ENCODE measurements around the gene PPP1R16B. TPM values are rescaled to one million over a fixed set of nuclear protein-coding genes. Genes with fewer than 3 reads are reported as not detected.

Gene PPP1R16B
- total and polyA plus RNA-seq, 2 of the 8 experiments (the other 6 are each of a cell fraction or from before 2014, with no cell fraction given): 2.6 to 8.9 TPM

- TF ChIP-seq SIN3A (conservative IDR thresholded peaks at IDR 0.05 in 1 of 2, IDR thresholded peaks at IDR 0.05 in 1 of 2; ENCODE audit: low read depth in 1 of 2, low read length in 2 of 2) (no peak), SRF (IDR thresholded peaks at IDR 0.05; ENCODE audit: low read depth, low read length) (no peak)
Measured at GRCh38 chr20:38872036-38872435, 66.5 kb downstream of the PPP1R16B start (continued).
